Measurements from ENCODE around the gene NKX2-8.

- TF ChIP-seq CTCF (conservative IDR thresholded peaks at IDR 0.05), result no peak
- no peak for TF ChIP-seq ZFX (IDR thresholded peaks at IDR 0.05)
Observed at GRCh38 chr14:36600431-36600830, 18.0 kb upstream of the NKX2-8 start.

Measured in C4-2B (cell line).